AG04450 (cell line): ENCODE measurements around the gene SLC6A5. TPM values are rescaled to one million over a fixed set of nuclear protein-coding genes. Genes with fewer than 3 reads are reported as not detected.

Experiments used
- CTCF ChIA-PET: fragments of 300-600, 350-600 bp; formaldehyde crosslinking; extraction: SDS; loops from one replicate; lab custom pipeline; 2022; ENCODE audit warnings: antibody characterized with exemption, inconsistent platforms; lab: Charles Lee
- POLR2A ChIA-PET: fragments of 350-600 bp; formaldehyde crosslinking; extraction: SDS; loops from one replicate; lab custom pipeline; 2021; ENCODE audit warnings: antibody characterized with exemption, inconsistent platforms; lab: Yijun Ruan, JAX
- DNase-seq: peaks from one replicate; pipeline ENCODE4 v3.0.0-alpha.2; 2011; ENCODE audit warnings: low read depth, low spot score
- H3K27ac ChIP-seq: one replicate; pipeline ENCODE4 v1.5.1; 2012; ENCODE audit warnings: low read depth, low read length, control low read depth
- H3K27me3 ChIP-seq: one replicate; pipeline ENCODE4 v1.6.0; 2012; ENCODE audit warnings: low read length; ENCODE audit not compliant: control insufficient read depth, insufficient read depth
- H3K4me3 ChIP-seq: 2 replicates; pipeline ENCODE4 v1.5.1; 2011; ENCODE audit warnings: mild to moderate bottlenecking, low read depth, low read length, control low read depth
- H3K9me3 ChIP-seq: 2 replicates; pipeline ENCODE4 v1.5.1; 2012; ENCODE audit warnings: low read length; ENCODE audit not compliant: control insufficient read depth, insufficient read depth
- polyA plus RNA-seq: library from polyadenylated mRNA; depleted of rRNA; stranded (reverse); fragments of >200 nt; gene quantifications from 2 replicates; pipeline ENCODE4 v1.2.3, GENCODE V29; 2011
- TF ChIP-seq, protein P1 (sequence below): IDR thresholded peaks from 2 replicates; pipeline ENCODE4 v1.5.1; 2011; ENCODE audit warnings: low read depth, low read length, control low read depth, inconsistent platforms

SLC6A5 gene
- polyA plus RNA-seq, 1 experiment, result not detected

DNA sequence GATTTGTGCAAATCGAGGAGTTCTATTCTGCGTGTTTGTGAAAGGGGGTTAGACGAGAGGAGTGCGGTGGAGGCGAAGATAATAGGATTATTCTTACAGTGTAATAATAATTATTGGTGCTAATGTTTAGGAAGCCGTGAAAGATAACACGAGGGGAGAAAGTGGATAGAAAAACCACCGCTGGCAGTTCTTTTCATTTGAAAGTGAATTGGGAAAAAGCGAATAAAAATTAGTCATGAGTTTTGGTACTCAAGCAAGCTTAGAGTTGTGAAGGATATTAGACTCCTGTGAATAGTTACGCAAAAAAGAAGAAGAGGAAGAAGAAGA lies 575 bp downstream of the SLC6A5 start:
- ChIA-PET POLR2A (no interaction called here), CTCF (interaction anchor here (0.8 kb wide), 1 partner anchor 10 kb away, joined by 3 read pairs; no protein-coding TSS in a partner anchor)
- Histone ChIP-seq H3K4me3 (no peak overlapping the region), H3K27me3 (peaks cover 84% of the 10 kb centered on the region), H3K9me3 (peaks cover 5% of the 10 kb centered on the region; the same call in 1 of the 2 replicates), H3K27ac (no peak overlapping the region)
- TF ChIP-seq, protein P1, sequence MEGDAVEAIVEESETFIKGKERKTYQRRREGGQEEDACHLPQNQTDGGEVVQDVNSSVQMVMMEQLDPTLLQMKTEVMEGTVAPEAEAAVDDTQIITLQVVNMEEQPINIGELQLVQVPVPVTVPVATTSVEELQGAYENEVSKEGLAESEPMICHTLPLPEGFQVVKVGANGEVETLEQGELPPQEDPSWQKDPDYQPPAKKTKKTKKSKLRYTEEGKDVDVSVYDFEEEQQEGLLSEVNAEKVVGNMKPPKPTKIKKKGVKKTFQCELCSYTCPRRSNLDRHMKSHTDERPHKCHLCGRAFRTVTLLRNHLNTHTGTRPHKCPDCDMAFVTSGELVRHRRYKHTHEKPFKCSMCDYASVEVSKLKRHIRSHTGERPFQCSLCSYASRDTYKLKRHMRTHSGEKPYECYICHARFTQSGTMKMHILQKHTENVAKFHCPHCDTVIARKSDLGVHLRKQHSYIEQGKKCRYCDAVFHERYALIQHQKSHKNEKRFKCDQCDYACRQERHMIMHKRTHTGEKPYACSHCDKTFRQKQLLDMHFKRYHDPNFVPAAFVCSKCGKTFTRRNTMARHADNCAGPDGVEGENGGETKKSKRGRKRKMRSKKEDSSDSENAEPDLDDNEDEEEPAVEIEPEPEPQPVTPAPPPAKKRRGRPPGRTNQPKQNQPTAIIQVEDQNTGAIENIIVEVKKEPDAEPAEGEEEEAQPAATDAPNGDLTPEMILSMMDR, result no peak
- DNase-seq, result no peak

DNA sequence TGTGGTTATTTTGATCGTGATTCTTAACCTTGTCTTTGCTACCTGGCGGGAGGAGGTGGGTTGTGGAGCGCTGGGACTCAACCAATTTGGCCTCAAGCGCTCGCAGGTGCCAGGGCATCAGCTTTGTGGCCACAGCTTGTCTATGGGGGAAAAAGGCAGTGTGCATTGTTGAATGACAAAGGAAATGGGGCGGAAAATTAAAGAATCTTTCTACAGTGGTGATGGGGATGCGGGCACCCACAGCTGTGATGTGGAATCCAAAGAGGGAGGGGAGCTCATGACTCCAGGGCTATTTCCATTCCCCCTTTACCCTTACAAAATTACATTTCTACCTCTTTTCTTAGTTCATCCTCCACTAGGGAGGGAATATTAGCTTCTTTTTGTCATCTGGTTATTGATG lies 1.1 kb downstream of the SLC6A5 start:
- POLR2A ChIA-PET, result no interaction called here
- Histone ChIP-seq H3K27ac (no peak overlapping the region), H3K27me3 (peaks cover 90% of the 10 kb centered on the region), H3K4me3 (no peak overlapping the region), H3K9me3 (peaks cover 5% of the 10 kb centered on the region; the same call in 1 of the 2 replicates)
- TF ChIP-seq, protein P1, result no peak
- CTCF ChIA-PET, result interaction anchor here (0.7 to 0.8 kb wide), 2 partner anchors 9 kb away, joined by 3 read pairs; no protein-coding TSS in a partner anchor
- no peak for DNase-seq

DNA sequence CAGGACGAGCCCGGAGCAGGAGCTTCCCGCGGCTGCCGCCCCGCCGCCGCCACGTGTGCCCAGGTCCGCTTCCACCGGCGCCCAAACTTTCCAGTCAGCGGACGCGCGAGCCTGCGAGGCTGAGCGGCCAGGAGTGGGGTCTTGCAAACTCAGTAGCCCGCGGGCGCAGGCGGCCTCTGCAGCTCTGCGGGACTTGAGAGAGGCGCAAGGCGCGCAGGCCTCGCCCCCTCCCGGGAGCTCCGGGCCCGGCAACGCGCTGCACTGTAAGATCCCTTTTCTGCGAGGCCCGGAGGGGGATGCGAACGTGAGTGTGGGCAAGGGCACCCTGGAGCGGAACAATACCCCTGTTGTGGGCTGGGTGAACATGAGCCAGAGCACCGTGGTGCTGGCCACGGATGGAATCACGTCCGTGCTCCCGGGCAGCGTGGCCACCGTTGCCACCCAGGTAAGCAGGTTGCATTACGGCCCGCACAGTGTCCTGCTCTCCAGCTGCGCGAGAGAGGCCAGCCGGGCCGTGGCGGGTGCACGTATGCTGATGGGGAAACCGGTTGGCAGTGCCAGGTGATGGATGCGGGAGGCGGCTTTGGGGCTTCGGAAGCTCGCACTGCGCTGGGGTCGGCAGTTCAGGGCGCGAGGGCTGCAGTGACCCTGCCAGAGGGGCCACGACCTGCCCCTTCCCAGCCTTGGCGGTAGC lies 2.0 kb downstream of the SLC6A5 start:
- POLR2A ChIA-PET, result no interaction called here
- Histone ChIP-seq H3K9me3 (peaks cover 5% of the 10 kb centered on the region; the same call in 1 of the 2 replicates), H3K27ac (no peak overlapping the region), H3K4me3 (no peak overlapping the region), H3K27me3 (peaks cover 93% of the 10 kb centered on the region)
- TF ChIP-seq, protein P1, result no peak
- CTCF ChIA-PET, result interaction anchor here (0.7 kb wide), 1 partner anchor 8 kb away, joined by 3 read pairs; no protein-coding TSS in a partner anchor
- DNase-seq, result no peak

DNA sequence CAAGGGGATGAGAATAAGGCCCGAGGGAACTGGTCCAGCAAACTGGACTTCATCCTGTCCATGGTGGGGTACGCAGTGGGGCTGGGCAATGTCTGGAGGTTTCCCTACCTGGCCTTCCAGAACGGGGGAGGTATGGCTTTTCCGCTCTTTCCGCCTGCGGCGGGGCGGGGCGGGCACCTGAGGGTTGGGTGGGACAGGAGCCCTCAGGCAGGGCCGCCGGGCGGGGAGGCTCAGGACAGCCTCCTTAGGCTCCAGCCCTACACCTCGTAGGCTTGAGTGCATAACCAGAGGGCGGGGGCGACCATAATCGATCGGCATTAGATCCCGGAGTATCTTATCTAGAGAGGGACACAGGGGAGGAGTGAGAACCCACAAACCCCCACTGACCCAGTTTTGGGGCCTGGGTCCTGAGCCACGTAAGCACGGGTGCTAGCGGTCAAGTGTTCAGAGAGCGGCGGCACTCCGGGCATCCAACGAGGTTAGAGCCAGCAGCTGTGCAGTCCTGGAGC lies 4.9 kb downstream of the SLC6A5 start:
- H3K27me3 ChIP-seq, result peaks cover 76% of the 10 kb centered on the region
- TF ChIP-seq, protein P1, result no peak
- no peaks in the 10 kb centered on the region; the same call in 1 of the 2 replicates for H3K9me3 ChIP-seq
- no peak overlapping the region for H3K4me3 ChIP-seq
- H3K27ac ChIP-seq, result no peak overlapping the region
- ChIA-PET POLR2A (no interaction called here), CTCF (no interaction called here)
- DNase-seq, result no peak

DNA sequence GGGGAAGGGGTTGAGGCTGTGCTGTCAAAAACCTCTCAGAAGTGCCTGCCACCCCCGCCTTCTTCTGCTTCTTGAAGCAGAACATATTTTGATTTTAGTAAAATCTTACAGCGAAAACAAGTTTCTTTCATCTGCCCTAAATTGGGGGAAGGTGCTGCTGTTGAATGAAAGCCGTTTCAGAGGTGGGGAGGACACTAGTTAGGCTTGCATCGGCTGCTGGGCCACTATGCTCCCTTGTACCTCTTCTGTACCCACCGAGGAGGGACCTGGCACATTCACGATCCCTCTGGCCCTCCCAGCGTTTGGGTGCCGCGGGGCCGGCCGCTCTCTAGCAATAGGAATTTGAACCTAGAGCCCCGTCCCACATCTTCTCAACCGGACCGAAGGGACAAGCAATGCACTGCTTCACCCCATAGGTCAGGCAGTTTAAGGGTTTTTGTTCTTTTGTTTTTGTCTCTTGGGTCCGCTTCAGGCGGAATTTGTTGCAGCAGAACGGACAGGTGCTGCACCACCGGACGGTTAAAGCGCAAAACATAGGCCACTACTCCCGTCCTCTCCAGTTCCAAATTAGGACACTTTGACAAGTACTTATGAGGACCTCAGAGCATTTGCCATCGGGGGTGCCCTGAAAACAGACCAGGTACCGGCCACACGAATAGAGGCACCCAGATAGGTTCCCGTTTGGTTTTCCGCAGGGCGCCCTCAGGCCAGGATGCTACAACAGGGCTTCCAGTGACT lies 5.6 kb downstream of the SLC6A5 start:
- ChIA-PET POLR2A (no interaction called here), CTCF (no interaction called here)
- H3K27ac ChIP-seq, result no peak overlapping the region
- DNase-seq, result no peak
- peaks cover 70% of the 10 kb centered on the region for H3K27me3 ChIP-seq
- no peaks in the 10 kb centered on the region; the same call in 1 of the 2 replicates for H3K9me3 ChIP-seq
- TF ChIP-seq, protein P1, result no peak
- no peak overlapping the region for H3K4me3 ChIP-seq
